ENCODE measurements around the gene MACROD2.

DNA sequence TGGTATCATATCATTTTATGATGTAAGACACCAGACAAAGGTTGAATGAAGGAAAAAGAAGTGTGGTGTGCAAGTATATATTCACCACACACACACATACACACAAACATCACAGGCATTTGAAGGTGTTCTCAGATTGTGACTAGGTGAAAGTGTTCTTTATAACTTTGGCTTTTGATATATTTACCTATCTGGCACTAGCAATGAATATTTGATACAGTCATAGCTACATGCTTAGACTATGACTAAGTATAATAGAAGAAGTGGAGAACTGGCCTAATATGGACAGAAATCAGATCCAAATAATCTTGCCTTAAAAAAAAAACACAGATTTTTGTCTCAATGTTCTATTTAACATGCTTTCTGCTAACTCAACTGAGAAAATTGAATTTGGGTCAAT lies 1768.0 kb downstream of the MACROD2 start:
- TF ChIP-seq EP300 (IDR thresholded peaks at IDR 0.05) = no peak
- TF ChIP-seq, protein P1, sequence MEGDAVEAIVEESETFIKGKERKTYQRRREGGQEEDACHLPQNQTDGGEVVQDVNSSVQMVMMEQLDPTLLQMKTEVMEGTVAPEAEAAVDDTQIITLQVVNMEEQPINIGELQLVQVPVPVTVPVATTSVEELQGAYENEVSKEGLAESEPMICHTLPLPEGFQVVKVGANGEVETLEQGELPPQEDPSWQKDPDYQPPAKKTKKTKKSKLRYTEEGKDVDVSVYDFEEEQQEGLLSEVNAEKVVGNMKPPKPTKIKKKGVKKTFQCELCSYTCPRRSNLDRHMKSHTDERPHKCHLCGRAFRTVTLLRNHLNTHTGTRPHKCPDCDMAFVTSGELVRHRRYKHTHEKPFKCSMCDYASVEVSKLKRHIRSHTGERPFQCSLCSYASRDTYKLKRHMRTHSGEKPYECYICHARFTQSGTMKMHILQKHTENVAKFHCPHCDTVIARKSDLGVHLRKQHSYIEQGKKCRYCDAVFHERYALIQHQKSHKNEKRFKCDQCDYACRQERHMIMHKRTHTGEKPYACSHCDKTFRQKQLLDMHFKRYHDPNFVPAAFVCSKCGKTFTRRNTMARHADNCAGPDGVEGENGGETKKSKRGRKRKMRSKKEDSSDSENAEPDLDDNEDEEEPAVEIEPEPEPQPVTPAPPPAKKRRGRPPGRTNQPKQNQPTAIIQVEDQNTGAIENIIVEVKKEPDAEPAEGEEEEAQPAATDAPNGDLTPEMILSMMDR (IDR thresholded peaks at IDR 0.05) = no peak

All from tibial nerve (tissue), 4 donors.